ENCODE data around the gene SMYD3. TPM values are rescaled to one million over a fixed set of nuclear protein-coding genes. Genes with fewer than 3 reads are reported as not detected.

Gene SMYD3
- total and polyA plus RNA-seq, 9 of the 15 experiments (the other 6 are each of a cell fraction or from before 2014, with no cell fraction given): 128 to 440 (median 197) TPM

DNA sequence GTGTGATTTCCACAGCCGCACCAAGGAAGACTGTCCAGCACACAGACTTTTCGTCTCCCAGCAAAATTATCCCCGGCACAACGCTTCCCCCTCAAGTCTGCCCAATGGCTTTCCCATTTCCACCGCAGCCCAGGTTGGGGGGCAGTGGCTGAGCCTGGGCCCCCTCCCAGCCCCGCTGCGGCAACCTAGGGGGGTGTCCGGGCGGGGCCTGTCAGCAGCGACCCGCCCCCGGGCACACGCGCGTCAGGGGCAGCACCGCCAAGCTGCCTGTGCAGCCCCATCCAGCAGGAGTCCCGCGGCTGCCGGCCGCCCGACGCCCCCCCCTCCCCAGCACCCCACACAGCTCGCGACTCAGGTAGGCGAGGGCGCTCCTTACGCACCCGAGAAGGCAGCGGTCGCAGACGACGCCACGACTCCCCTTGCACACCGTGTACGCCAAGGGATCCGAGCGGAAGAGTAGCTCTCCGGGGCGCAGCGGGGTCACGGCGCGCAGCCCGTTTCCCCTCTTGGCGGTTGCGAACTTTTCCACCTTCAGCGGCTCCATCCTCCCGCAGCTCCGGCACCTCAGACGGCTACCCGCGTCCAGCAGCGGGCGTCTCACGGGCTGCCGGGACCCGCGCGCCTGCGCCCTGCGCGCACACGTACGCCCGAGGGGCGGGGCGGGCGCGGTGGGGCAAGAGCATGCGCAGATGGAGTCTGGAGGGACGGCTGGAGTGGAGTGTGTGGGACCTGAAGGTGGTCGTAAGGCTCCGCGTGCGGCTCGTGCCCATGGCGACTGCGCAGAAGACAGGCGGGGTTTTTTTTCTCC lies at the start of gene SMYD3 (continued):
- no peak for TF ChIP-seq ZNF444 (CRISPR knock-in tag; IDR thresholded peaks at IDR 0.05)
- 0 out of 2 replicates have a peak, but pooled peaks have one; percentile 40 for TF ChIP-seq MTA3 (IDR thresholded peaks at IDR 0.05; ENCODE audit: borderline replicate concordance)
- TF ChIP-seq MYBL2 (IDR thresholded peaks at IDR 0.05; ENCODE audit: low read depth): no peak
- no peak for TF ChIP-seq MYBL2 (CRISPR knock-in tag; IDR thresholded peaks at IDR 0.05; ENCODE audit: borderline replicate concordance)
- TF ChIP-seq ATF1 (CRISPR knock-in tag; IDR thresholded peaks at IDR 0.05): no peak
- peak; percentile 51; the same call in 1 of the 2 replicates for TF ChIP-seq ATF1 (tag; IDR thresholded peaks at IDR 0.05)
- TF ChIP-seq ESRRA (IDR thresholded peaks at IDR 0.05; ENCODE audit: borderline replicate concordance, low read depth): no peak; the same call in 1 of the 2 replicates
- TF ChIP-seq RBBP5 (IDR thresholded peaks at IDR 0.05; ENCODE audit: borderline replicate concordance, insufficient read depth, low read length, poor library complexity, severe bottlenecking): peak; percentile 96
- TF ChIP-seq, protein P1, sequence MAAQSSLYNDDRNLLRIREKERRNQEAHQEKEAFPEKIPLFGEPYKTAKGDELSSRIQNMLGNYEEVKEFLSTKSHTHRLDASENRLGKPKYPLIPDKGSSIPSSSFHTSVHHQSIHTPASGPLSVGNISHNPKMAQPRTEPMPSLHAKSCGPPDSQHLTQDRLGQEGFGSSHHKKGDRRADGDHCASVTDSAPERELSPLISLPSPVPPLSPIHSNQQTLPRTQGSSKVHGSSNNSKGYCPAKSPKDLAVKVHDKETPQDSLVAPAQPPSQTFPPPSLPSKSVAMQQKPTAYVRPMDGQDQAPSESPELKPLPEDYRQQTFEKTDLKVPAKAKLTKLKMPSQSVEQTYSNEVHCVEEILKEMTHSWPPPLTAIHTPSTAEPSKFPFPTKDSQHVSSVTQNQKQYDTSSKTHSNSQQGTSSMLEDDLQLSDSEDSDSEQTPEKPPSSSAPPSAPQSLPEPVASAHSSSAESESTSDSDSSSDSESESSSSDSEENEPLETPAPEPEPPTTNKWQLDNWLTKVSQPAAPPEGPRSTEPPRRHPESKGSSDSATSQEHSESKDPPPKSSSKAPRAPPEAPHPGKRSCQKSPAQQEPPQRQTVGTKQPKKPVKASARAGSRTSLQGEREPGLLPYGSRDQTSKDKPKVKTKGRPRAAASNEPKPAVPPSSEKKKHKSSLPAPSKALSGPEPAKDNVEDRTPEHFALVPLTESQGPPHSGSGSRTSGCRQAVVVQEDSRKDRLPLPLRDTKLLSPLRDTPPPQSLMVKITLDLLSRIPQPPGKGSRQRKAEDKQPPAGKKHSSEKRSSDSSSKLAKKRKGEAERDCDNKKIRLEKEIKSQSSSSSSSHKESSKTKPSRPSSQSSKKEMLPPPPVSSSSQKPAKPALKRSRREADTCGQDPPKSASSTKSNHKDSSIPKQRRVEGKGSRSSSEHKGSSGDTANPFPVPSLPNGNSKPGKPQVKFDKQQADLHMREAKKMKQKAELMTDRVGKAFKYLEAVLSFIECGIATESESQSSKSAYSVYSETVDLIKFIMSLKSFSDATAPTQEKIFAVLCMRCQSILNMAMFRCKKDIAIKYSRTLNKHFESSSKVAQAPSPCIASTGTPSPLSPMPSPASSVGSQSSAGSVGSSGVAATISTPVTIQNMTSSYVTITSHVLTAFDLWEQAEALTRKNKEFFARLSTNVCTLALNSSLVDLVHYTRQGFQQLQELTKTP (IDR thresholded peaks at IDR 0.05; ENCODE audit: low read depth in 1 of 2, partially characterized antibody in 2 of 2): no peak
- peak; percentile 19 for TF ChIP-seq RBM22 (IDR thresholded peaks at IDR 0.05; ENCODE audit: low read depth, low read length, poor library complexity, severe bottlenecking)
- no peak for TF ChIP-seq MCM3 (IDR thresholded peaks at IDR 0.05)
- TF ChIP-seq, protein P2, sequence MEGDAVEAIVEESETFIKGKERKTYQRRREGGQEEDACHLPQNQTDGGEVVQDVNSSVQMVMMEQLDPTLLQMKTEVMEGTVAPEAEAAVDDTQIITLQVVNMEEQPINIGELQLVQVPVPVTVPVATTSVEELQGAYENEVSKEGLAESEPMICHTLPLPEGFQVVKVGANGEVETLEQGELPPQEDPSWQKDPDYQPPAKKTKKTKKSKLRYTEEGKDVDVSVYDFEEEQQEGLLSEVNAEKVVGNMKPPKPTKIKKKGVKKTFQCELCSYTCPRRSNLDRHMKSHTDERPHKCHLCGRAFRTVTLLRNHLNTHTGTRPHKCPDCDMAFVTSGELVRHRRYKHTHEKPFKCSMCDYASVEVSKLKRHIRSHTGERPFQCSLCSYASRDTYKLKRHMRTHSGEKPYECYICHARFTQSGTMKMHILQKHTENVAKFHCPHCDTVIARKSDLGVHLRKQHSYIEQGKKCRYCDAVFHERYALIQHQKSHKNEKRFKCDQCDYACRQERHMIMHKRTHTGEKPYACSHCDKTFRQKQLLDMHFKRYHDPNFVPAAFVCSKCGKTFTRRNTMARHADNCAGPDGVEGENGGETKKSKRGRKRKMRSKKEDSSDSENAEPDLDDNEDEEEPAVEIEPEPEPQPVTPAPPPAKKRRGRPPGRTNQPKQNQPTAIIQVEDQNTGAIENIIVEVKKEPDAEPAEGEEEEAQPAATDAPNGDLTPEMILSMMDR (IDR thresholded peaks at IDR 0.05 in 2 of 3, conservative IDR thresholded peaks at IDR 0.05 in 1 of 3; ENCODE audit: insufficient read depth in 2 of 3, low read depth in 1 of 3, low read length in 3 of 3): peak in 2 of 3 experiments; percentile 31 to 46; a peak in 2 of 6 replicates
- TF ChIP-seq RHOXF2B (CRISPR knock-in tag; conservative IDR thresholded peaks at IDR 0.05): no peak
- TF ChIP-seq SLC30A9 (CRISPR knock-in tag; IDR thresholded peaks at IDR 0.05): no peak
- peak; percentile 60 for TF ChIP-seq CCNT2 (IDR thresholded peaks at IDR 0.05; ENCODE audit: borderline replicate concordance, extremely low read depth, insufficient read length, low read depth, low read length)
- peak; percentile 60 for TF ChIP-seq BHLHE40 (IDR thresholded peaks at IDR 0.05; ENCODE audit: low read length)
- TF ChIP-seq SMARCB1 (IDR thresholded peaks at IDR 0.05; ENCODE audit: insufficient read length, low read depth): no peak
- TF ChIP-seq HNRNPUL1 (IDR thresholded peaks at IDR 0.05; ENCODE audit: low read length): no peak
- no peak for TF ChIP-seq ZNF77 (CRISPR knock-in tag; IDR thresholded peaks at IDR 0.05)
- peak; percentile 68 for TF ChIP-seq RBFOX2 (IDR thresholded peaks at IDR 0.05; ENCODE audit: low read depth, low read length)
- TF ChIP-seq ATF7 (IDR thresholded peaks at IDR 0.05): no peak; the same call in 1 of the 2 replicates
- TF ChIP-seq ZFX (CRISPR knock-in tag; IDR thresholded peaks at IDR 0.05): peak; percentile 43; the same call in 1 of the 2 replicates
- 0 out of 2 replicates have a peak, but pooled peaks have one; percentile 45 for TF ChIP-seq ZNF830 (CRISPR knock-in tag; IDR thresholded peaks at IDR 0.05)
- no peak for TF ChIP-seq ZNF347 (CRISPR knock-in tag; IDR thresholded peaks at IDR 0.05; ENCODE audit: low read depth)

All from K562 (cell line).